ENCODE measurements around the gene ATP8B1. TPM values are rescaled to one million over a fixed set of nuclear protein-coding genes. Genes with fewer than 3 reads are reported as not detected.

ATP8B1 gene
- total and polyA plus RNA-seq, 10 donors: 1.0 to 22.0 (median 12.7) TPM

GRCh38 chr18:57793302-57793986, 9.7 kb downstream of the ATP8B1 start:
- intact Hi-C loops (cut with DNase I; ENCODE audit: low total_unique reads): no loop called here
- TF ChIP-seq POLR2AphosphoS5 (IDR thresholded peaks at IDR 0.05): no peak
- no peak for TF ChIP-seq CTCF (IDR thresholded peaks at IDR 0.05 in 8 of 11, conservative IDR thresholded peaks at IDR 0.05 in 3 of 11)
- no peak for TF ChIP-seq POLR2A (IDR thresholded peaks at IDR 0.05)
- peak overlapping the region; percentile 22 to 62 (median 44) for H3K27ac ChIP-seq
- H3K9me3 ChIP-seq: peaks cover 0 to 6% (median 2%) of the 10 kb centered on the region in 8 donors
- WGBS, 5 donors: 59 to 79% (median 69%) methylated on average over 3 of the region's 3 CpGs
- peaks cover 0 to 5% (median 0%) of the 10 kb centered on the region in 7 donors for H3K27me3 ChIP-seq (replicated peaks in 1 of 7)
- H3K36me3 ChIP-seq: no peaks in the 10 kb centered on the region
- H3K4me1 ChIP-seq: peaks cover 0 to 40% (median 12%) of the 10 kb centered on the region in 6 donors
- peak overlapping the region in 1 of 8 donors; percentile 6 for H3K4me3 ChIP-seq
- DNase-seq: no peak

GRCh38 chr18:57792631-57793301, 10.3 kb downstream of the ATP8B1 start:
- WGBS, 5 donors: 31 to 53% (median 39%) methylated on average over 9 of the region's 9 CpGs
- peak overlapping the region; percentile 22 to 62 (median 44) for H3K27ac ChIP-seq
- H3K27me3 ChIP-seq (replicated peaks in 1 of 7): no peaks in the 10 kb centered on the region
- peaks cover 0 to 40% (median 13%) of the 10 kb centered on the region in 6 donors for H3K4me1 ChIP-seq
- peaks cover 0 to 6% (median 2%) of the 10 kb centered on the region in 8 donors for H3K9me3 ChIP-seq
- TF ChIP-seq CTCF (IDR thresholded peaks at IDR 0.05 in 8 of 11, conservative IDR thresholded peaks at IDR 0.05 in 3 of 11) (no peak), POLR2A (IDR thresholded peaks at IDR 0.05) (no peak), POLR2AphosphoS5 (IDR thresholded peaks at IDR 0.05) (no peak)
- no peak for DNase-seq
- peak overlapping the region in 1 of 8 donors; percentile 6 for H3K4me3 ChIP-seq
- no peaks in the 10 kb centered on the region for H3K36me3 ChIP-seq
- intact Hi-C loops (cut with DNase I; ENCODE audit: low total_unique reads): no loop called here

- Histone ChIP-seq H3K27ac (no peak overlapping the region), H3K4me3 (no peak overlapping the region), H3K9me3 (peaks cover 0 to 6% (median 2%) of the 10 kb centered on the region in 8 donors), H3K27me3 (replicated peaks in 1 of 7) (no peaks in the 10 kb centered on the region), H3K36me3 (no peaks in the 10 kb centered on the region), H3K4me1 (peaks cover 0 to 34% (median 12%) of the 10 kb centered on the region in 6 donors)
- TF ChIP-seq POLR2AphosphoS5 (IDR thresholded peaks at IDR 0.05) (no peak), POLR2A (IDR thresholded peaks at IDR 0.05) (no peak), CTCF (IDR thresholded peaks at IDR 0.05 in 8 of 11, conservative IDR thresholded peaks at IDR 0.05 in 3 of 11) (no peak)
- WGBS, 5 donors: 72 to 89% (median 83%) methylated on average over 2 of the region's 2 CpGs
- no peak for DNase-seq
- intact Hi-C loops (cut with DNase I; ENCODE audit: low total_unique reads): no loop called here
Measured at GRCh38 chr18:57791911-57792310, 11.2 kb downstream of the ATP8B1 start.

GRCh38 chr18:57791192-57791591, 11.9 kb downstream of the ATP8B1 start:
- Histone ChIP-seq H3K9me3 (peaks cover 0 to 6% (median 2%) of the 10 kb centered on the region in 8 donors), H3K4me3 (no peak overlapping the region), H3K4me1 (peaks cover 0 to 31% (median 12%) of the 10 kb centered on the region in 6 donors), H3K27me3 (replicated peaks in 1 of 7) (no peaks in the 10 kb centered on the region), H3K36me3 (peaks cover 0 to 2% (median 0%) of the 10 kb centered on the region in 6 donors), H3K27ac (no peak overlapping the region)
- intact Hi-C loops (cut with DNase I; ENCODE audit: low total_unique reads): no loop called here
- 77 to 96% (median 83%) methylated on average over 5 of the region's 5 CpGs for WGBS, 5 donors
- TF ChIP-seq POLR2AphosphoS5 (IDR thresholded peaks at IDR 0.05) (no peak), CTCF (IDR thresholded peaks at IDR 0.05 in 8 of 11, conservative IDR thresholded peaks at IDR 0.05 in 3 of 11) (no peak), POLR2A (IDR thresholded peaks at IDR 0.05) (no peak)
- DNase-seq: no peak

Data from spleen (tissue), 11 donors.